OCI-LY1 (cell line): Measurements from ENCODE around the gene C2CD4D.

ENCODE experiments used
- CTCF ChIP-seq: fragments of 200-600 bp; sonication (generic), shearing (Covaris generic); IDR thresholded peaks from 2 replicates; pipeline ENCODE4 v1.5.1; 2017; ENCODE audit warnings: mild to moderate bottlenecking, antibody characterized with exemption, low read length, moderate library complexity, mixed read lengths
- EZH2 ChIP-seq: fragments of 200-600 bp; sonication (generic), shearing (Covaris generic); IDR thresholded peaks from 2 replicates; pipeline ENCODE4 v1.8.0; 2017; ENCODE audit warnings: borderline replicate concordance, mixed run types, mild to moderate bottlenecking, antibody characterized with exemption, low read length, moderate library complexity, mixed read lengths

GRCh38 chr1:151871284-151872030, 31.8 kb upstream of the C2CD4D start:
- no peak for TF ChIP-seq CTCF
- no peak for TF ChIP-seq EZH2
